ENCODE measurements around the gene ALG1L2.
A peak's percentile ranks its signal among the peaks of the same experiment; 100 is the strongest.
"Not testable (repeated sequence)": the region's sequence is repeated elsewhere in the genome, so short reads cannot be mapped to it uniquely, and the experiment has no call there.

Gene ALG1L2

GRCh38 chr3:130094491-130094941 lies 12.9 kb downstream of the ALG1L2 start:
- DNase-seq: not testable (repeated sequence)

GRCh38 chr3:130095858-130096257 lies 14.2 kb downstream of the ALG1L2 start:
- not testable (repeated sequence) for DNase-seq

- DNase-seq: not testable (repeated sequence)
Measured at GRCh38 chr3:130097096-130097495, 15.5 kb downstream of the ALG1L2 start.

- DNase-seq: not testable (repeated sequence)
Measured at GRCh38 chr3:130097690-130098638, 16.3 kb downstream of the ALG1L2 start.

- not testable (repeated sequence) for DNase-seq
Measured at GRCh38 chr3:130098639-130099385, 17.2 kb downstream of the ALG1L2 start.

GRCh38 chr3:130102545-130102944 lies 20.9 kb downstream of the ALG1L2 start:
- DNase-seq: not testable (repeated sequence)

GRCh38 chr3:130104191-130104590 lies 22.6 kb downstream of the ALG1L2 start:
- DNase-seq: not testable (repeated sequence)

- not testable (repeated sequence) for DNase-seq
Measured at GRCh38 chr3:130107333-130107995, 25.8 kb downstream of the ALG1L2 start.

- DNase-seq: not testable (repeated sequence)
Measured at GRCh38 chr3:130108836-130109585, 27.4 kb downstream of the ALG1L2 start.

- peak; percentile 89 for DNase-seq
Measured at GRCh38 chr3:130110386-130111169, 28.9 kb downstream of the ALG1L2 start.

GRCh38 chr3:130111185-130111864 lies 29.7 kb downstream of the ALG1L2 start:
- peak; percentile 98 for DNase-seq

- peak; percentile 96 for DNase-seq
Measured at GRCh38 chr3:130111865-130112747, 30.5 kb downstream of the ALG1L2 start.

GRCh38 chr3:130112748-130113073 lies 31.1 kb downstream of the ALG1L2 start:
- DNase-seq: not testable (repeated sequence)

GRCh38 chr3:130115400-130115799 lies 33.8 kb downstream of the ALG1L2 start:
- not testable (repeated sequence) for DNase-seq

GRCh38 chr3:130117933-130118332 lies 36.3 kb downstream of the ALG1L2 start:
- peak; percentile 37 for DNase-seq

GRCh38 chr3:130119824-130120223 lies 38.2 kb downstream of the ALG1L2 start:
- DNase-seq: peak; percentile 29

GRCh38 chr3:130120291-130120690 lies 38.7 kb downstream of the ALG1L2 start:
- not testable (repeated sequence) for DNase-seq

GRCh38 chr3:130122891-130123775 lies 41.5 kb downstream of the ALG1L2 start:
- DNase-seq: peak; percentile 22

GRCh38 chr3:130125406-130125805 lies 43.8 kb downstream of the ALG1L2 start:
- DNase-seq: not testable (repeated sequence)

Data from fibroblast of skin of right quadriceps (primary cell).